Astrocyte (in vitro differentiated cells and primary cell): Measurements from ENCODE around the gene ATP10A. TPM values are rescaled to one million over a fixed set of nuclear protein-coding genes. Genes with fewer than 3 reads are reported as not detected.

Experiments
- DNase-seq: peaks from one replicate; pipeline ENCODE4 v3.0.0-alpha.2; 2010; ENCODE audit warnings: low read depth
- FAIRE-seq: peaks from 2 replicates; lab custom pipeline; 2011; peaks lifted over from hg19 to GRCh38; lab: Jason Lieb, UNC
- H2AFZ ChIP-seq: 2 replicates; pipeline ENCODE4 v1.6.0; 2012; ENCODE audit warnings: low read depth, low read length, inconsistent platforms
- H3K27ac ChIP-seq: 2 replicates; pipeline ENCODE4 v1.5.1; 2011; ENCODE audit warnings: low read depth, low read length, inconsistent platforms
- H3K27me3 ChIP-seq: 2 replicates; pipeline ENCODE4 v1.6.0; 2011; ENCODE audit warnings: low read length, inconsistent platforms; ENCODE audit not compliant: insufficient read depth
- H3K36me3 ChIP-seq: 2 replicates; pipeline ENCODE4 v1.5.1; 2011; ENCODE audit warnings: low read length, inconsistent platforms; ENCODE audit not compliant: insufficient read depth
- H3K4me1 ChIP-seq: 2 replicates; pipeline ENCODE4 v1.5.1; 2011; ENCODE audit warnings: low read length, inconsistent platforms; ENCODE audit not compliant: insufficient read depth
- H3K4me2 ChIP-seq: 2 replicates; pipeline ENCODE4 v1.6.0; 2012; ENCODE audit warnings: low read length, inconsistent platforms
- H3K4me3 ChIP-seq: 2 replicates; pipeline ENCODE4 v1.5.1; 2011; ENCODE audit warnings: low read depth, mild to moderate bottlenecking, low read length, inconsistent platforms; ENCODE audit not compliant: insufficient read depth
- H3K79me2 ChIP-seq: 2 replicates; pipeline ENCODE4 v1.6.0; 2012; ENCODE audit warnings: mild to moderate bottlenecking, low read length, inconsistent platforms; ENCODE audit not compliant: insufficient read depth
- H3K9ac ChIP-seq: 2 replicates; pipeline ENCODE4 v1.6.0; 2012; ENCODE audit warnings: mild to moderate bottlenecking, low read length, inconsistent platforms
- H3K9me3 ChIP-seq: 2 replicates; pipeline ENCODE4 v1.5.1; 2012; ENCODE audit warnings: low read depth, mild to moderate bottlenecking, low read length, inconsistent platforms; ENCODE audit not compliant: insufficient read depth
- H4K20me1 ChIP-seq: 2 replicates; pipeline ENCODE4 v1.6.0; 2012; ENCODE audit warnings: low read length, inconsistent platforms; ENCODE audit not compliant: insufficient read depth
- H3K27ac Mint-ChIP-seq: one replicate; pipeline ENCODE4 v1.8.0; 2021; ENCODE audit warnings: mild to moderate bottlenecking, mixed read lengths; ENCODE audit not compliant: unreplicated experiment
- H3K27me3 Mint-ChIP-seq: one replicate; pipeline ENCODE4 v1.8.0; 2021; ENCODE audit warnings: low read depth, mixed read lengths; ENCODE audit not compliant: unreplicated experiment
- H3K36me3 Mint-ChIP-seq: one replicate; pipeline ENCODE4 v1.8.0; 2021; ENCODE audit warnings: low read depth, mixed read lengths; ENCODE audit not compliant: unreplicated experiment
- H3K4me1 Mint-ChIP-seq: one replicate; pipeline ENCODE4 v1.8.0; 2021; ENCODE audit warnings: low read depth, mixed read lengths; ENCODE audit not compliant: unreplicated experiment
- H3K4me3 Mint-ChIP-seq: one replicate; pipeline ENCODE4 v1.8.0; 2021; ENCODE audit warnings: mild to moderate bottlenecking, moderate library complexity, mixed read lengths; ENCODE audit not compliant: unreplicated experiment
- H3K9me3 Mint-ChIP-seq: one replicate; pipeline ENCODE4 v1.8.0; 2021; ENCODE audit warnings: mild to moderate bottlenecking, mixed read lengths; ENCODE audit not compliant: unreplicated experiment
- EZH2 ChIP-seq: IDR thresholded peaks from 2 replicates; pipeline ENCODE4 v1.6.1; 2012; ENCODE audit warnings: mild to moderate bottlenecking, low read length, inconsistent platforms; ENCODE audit not compliant: insufficient read depth
- total RNA-seq: library from RNA; stranded (reverse); gene quantifications from 2 replicates; pipeline ENCODE4 v1.2.1, GENCODE V29; 2021
- TF ChIP-seq, protein P1 (sequence below): IDR thresholded peaks from 2 replicates; pipeline ENCODE4 v1.5.1; 2011; ENCODE audit warnings: low read depth, mild to moderate bottlenecking, inconsistent platforms, low read length, moderate library complexity; ENCODE audit not compliant: insufficient read depth

Gene ATP10A
- total RNA-seq, 1 donor from 2014 or later: 21.1 TPM

DNA sequence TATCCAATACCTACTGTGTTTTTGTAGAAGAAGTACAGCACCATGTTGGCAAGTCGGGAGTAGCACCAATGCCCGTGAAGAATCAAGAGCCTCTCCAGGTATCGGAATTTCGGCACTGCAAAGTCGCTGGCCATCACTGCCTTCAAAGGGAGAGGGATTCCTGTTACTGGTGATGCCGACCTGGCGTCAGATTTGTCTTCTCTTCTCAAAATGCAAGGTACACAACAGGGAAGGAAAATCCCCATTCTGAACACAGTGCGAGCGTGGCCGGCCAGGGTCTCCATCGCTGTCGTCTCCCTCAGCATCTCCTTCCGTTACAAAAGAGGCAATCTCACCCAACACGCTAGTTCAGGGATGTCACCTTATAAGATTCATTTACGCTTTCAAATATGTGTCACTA is 175.4 kb downstream of the ATP10A start:
- Histone ChIP-seq H3K27me3 (no peaks in the 10 kb centered on the region), H3K9me3 (no peaks in the 10 kb centered on the region), H2AFZ (no peak overlapping the region), H3K4me3 (no peak overlapping the region), H3K4me2 (no peak overlapping the region), H3K79me2 (no peaks in the 10 kb centered on the region), H4K20me1 (no peaks in the 10 kb centered on the region), H3K27ac (no peak overlapping the region), H3K36me3 (no peaks in the 10 kb centered on the region), H3K9ac (no peak overlapping the region), H3K4me1 (peaks cover 29% of the 10 kb centered on the region)
- TF ChIP-seq, protein P1, sequence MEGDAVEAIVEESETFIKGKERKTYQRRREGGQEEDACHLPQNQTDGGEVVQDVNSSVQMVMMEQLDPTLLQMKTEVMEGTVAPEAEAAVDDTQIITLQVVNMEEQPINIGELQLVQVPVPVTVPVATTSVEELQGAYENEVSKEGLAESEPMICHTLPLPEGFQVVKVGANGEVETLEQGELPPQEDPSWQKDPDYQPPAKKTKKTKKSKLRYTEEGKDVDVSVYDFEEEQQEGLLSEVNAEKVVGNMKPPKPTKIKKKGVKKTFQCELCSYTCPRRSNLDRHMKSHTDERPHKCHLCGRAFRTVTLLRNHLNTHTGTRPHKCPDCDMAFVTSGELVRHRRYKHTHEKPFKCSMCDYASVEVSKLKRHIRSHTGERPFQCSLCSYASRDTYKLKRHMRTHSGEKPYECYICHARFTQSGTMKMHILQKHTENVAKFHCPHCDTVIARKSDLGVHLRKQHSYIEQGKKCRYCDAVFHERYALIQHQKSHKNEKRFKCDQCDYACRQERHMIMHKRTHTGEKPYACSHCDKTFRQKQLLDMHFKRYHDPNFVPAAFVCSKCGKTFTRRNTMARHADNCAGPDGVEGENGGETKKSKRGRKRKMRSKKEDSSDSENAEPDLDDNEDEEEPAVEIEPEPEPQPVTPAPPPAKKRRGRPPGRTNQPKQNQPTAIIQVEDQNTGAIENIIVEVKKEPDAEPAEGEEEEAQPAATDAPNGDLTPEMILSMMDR: no peak
- TF ChIP-seq EZH2: no peak
- DNase-seq (no peak), FAIRE-seq (no peak)
- no peak overlapping the region for H3K27ac Mint-ChIP-seq
- no peaks in the 10 kb centered on the region for H3K9me3 Mint-ChIP-seq
- peaks cover 32% of the 10 kb centered on the region for H3K36me3 Mint-ChIP-seq
- peaks cover 4% of the 10 kb centered on the region for H3K27me3 Mint-ChIP-seq
- no peak overlapping the region for H3K4me3 Mint-ChIP-seq
- peaks cover 34% of the 10 kb centered on the region for H3K4me1 Mint-ChIP-seq

DNA sequence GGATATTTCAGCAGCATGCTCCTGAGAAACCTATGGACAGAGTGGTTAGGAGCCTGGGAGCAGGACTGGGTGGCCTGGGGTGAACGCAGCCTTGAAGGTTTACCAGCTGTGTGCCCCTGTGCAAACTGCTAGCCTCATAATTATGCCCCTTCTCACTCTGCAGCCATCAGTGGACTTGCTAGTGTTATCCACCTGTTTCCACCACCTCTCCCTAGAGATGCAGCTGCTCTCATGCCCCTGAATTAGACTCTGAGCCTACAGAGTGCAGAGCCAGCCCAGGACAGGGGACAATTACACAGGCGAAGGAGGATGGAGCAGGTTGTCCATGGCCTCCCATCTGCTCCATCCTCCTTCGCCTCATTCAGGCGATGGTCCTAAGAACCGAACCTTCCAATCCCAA is 175.9 kb downstream of the ATP10A start:
- H3K9ac ChIP-seq: no peak overlapping the region
- Mint-ChIP-seq H3K9me3 (no peaks in the 10 kb centered on the region), H3K4me1 (peaks cover 34% of the 10 kb centered on the region), H3K36me3 (peaks cover 30% of the 10 kb centered on the region), H3K27ac (no peak overlapping the region), H3K4me3 (no peak overlapping the region), H3K27me3 (peaks cover 4% of the 10 kb centered on the region)
- no peak overlapping the region for H3K4me2 ChIP-seq
- no peak for DNase-seq
- no peak overlapping the region for H2AFZ ChIP-seq
- H3K27ac ChIP-seq: no peak overlapping the region
- no peaks in the 10 kb centered on the region for H3K9me3 ChIP-seq
- no peak for FAIRE-seq
- H3K4me1 ChIP-seq: peaks cover 33% of the 10 kb centered on the region
- no peaks in the 10 kb centered on the region for H4K20me1 ChIP-seq
- no peak for TF ChIP-seq EZH2
- TF ChIP-seq, protein P1: no peak
- no peaks in the 10 kb centered on the region for H3K36me3 ChIP-seq
- H3K79me2 ChIP-seq: no peaks in the 10 kb centered on the region
- no peaks in the 10 kb centered on the region for H3K27me3 ChIP-seq
- H3K4me3 ChIP-seq: no peak overlapping the region

DNA sequence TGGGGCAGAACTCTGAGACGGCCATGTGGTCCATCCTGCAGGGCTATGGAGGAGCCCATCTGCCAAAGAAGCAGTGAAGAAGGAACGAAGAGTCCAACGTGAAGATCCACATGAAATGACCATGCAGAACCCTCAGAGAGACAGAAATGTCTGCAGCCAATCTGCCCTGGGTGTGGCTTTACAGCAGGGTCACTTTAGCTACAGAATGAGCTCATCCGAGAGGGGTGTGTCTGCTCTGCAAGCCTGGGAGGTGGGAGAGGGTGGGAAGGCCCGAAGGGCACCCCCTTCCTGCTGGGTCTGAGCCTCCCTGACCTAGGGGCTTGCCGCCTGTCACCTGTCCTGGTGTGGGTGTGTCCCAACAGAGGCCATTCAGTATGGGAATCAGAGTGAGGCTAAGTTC is 176.3 kb downstream of the ATP10A start:
- peaks cover 33% of the 10 kb centered on the region for H3K4me1 ChIP-seq
- no peak overlapping the region for H3K4me2 ChIP-seq
- no peak overlapping the region for H3K27ac ChIP-seq
- peaks cover 33% of the 10 kb centered on the region for H3K36me3 Mint-ChIP-seq
- H3K27me3 ChIP-seq: no peaks in the 10 kb centered on the region
- H3K27ac Mint-ChIP-seq: no peak overlapping the region
- H3K27me3 Mint-ChIP-seq: peaks cover 4% of the 10 kb centered on the region
- no peak overlapping the region for H3K4me3 Mint-ChIP-seq
- H3K4me3 ChIP-seq: no peak overlapping the region
- H3K4me1 Mint-ChIP-seq: peaks cover 31% of the 10 kb centered on the region
- H3K9me3 Mint-ChIP-seq: no peaks in the 10 kb centered on the region
- TF ChIP-seq, protein P1: no peak
- no peak for TF ChIP-seq EZH2
- H2AFZ ChIP-seq: no peak overlapping the region
- H3K9me3 ChIP-seq: no peaks in the 10 kb centered on the region
- H3K36me3 ChIP-seq: no peaks in the 10 kb centered on the region
- DNase-seq: no peak
- no peaks in the 10 kb centered on the region for H3K79me2 ChIP-seq
- H4K20me1 ChIP-seq: no peaks in the 10 kb centered on the region
- H3K9ac ChIP-seq: no peak overlapping the region
- FAIRE-seq: no peak
